IPS-15b (cell line): ENCODE data around the gene PSAT1.

Experiments used
- H3K27me3 ChIP-seq: one replicate; pipeline ENCODE4 v1.6.1; 2013; ENCODE audit warnings: low read length; ENCODE audit not compliant: control insufficient read depth, insufficient read depth
- H3K36me3 ChIP-seq: one replicate; pipeline ENCODE4 v1.6.1; 2013; ENCODE audit warnings: low read length; ENCODE audit not compliant: control insufficient read depth, insufficient read depth
- H3K4me1 ChIP-seq: one replicate; pipeline ENCODE4 v1.6.1; 2013; ENCODE audit warnings: mild to moderate bottlenecking, low read length; ENCODE audit not compliant: control insufficient read depth, insufficient read depth
- H3K4me3 ChIP-seq: one replicate; pipeline ENCODE4 v1.5.1; 2013; ENCODE audit warnings: low read depth, low read length
- H3K9ac ChIP-seq: one replicate; pipeline ENCODE4 v1.6.1; 2013; ENCODE audit warnings: low read depth, mild to moderate bottlenecking, low read length
- H3K9me3 ChIP-seq: one replicate; pipeline ENCODE4 v1.6.1; 2013; ENCODE audit warnings: mild to moderate bottlenecking, low read length; ENCODE audit not compliant: control insufficient read depth, insufficient read depth

PSAT1 gene

GRCh38 chr9:78358329-78359051, 61.6 kb downstream of the PSAT1 start:
- no peaks in the 10 kb centered on the region for H3K9me3 ChIP-seq
- no peak overlapping the region for H3K4me3 ChIP-seq
- H3K27me3 ChIP-seq = no peaks in the 10 kb centered on the region
- H3K4me1 ChIP-seq = no peaks in the 10 kb centered on the region
- peaks cover 4% of the 10 kb centered on the region for H3K36me3 ChIP-seq
- no peak overlapping the region for H3K9ac ChIP-seq

GRCh38 chr9:78363221-78363620, 66.3 kb downstream of the PSAT1 start:
- Histone ChIP-seq H3K4me3 (no peak overlapping the region), H3K4me1 (peaks cover 1% of the 10 kb centered on the region), H3K36me3 (peaks cover 3% of the 10 kb centered on the region), H3K9ac (no peak overlapping the region), H3K9me3 (no peaks in the 10 kb centered on the region), H3K27me3 (no peaks in the 10 kb centered on the region)

GRCh38 chr9:78365748-78366697, 69.1 kb downstream of the PSAT1 start:
- no peaks in the 10 kb centered on the region for H3K27me3 ChIP-seq
- no peak overlapping the region for H3K9ac ChIP-seq
- no peak overlapping the region for H3K4me3 ChIP-seq
- H3K4me1 ChIP-seq = peaks cover 4% of the 10 kb centered on the region
- H3K36me3 ChIP-seq = no peaks in the 10 kb centered on the region
- H3K9me3 ChIP-seq = no peaks in the 10 kb centered on the region

- no peaks in the 10 kb centered on the region for H3K27me3 ChIP-seq
- no peak overlapping the region for H3K4me3 ChIP-seq
- H3K9me3 ChIP-seq = no peaks in the 10 kb centered on the region
- peaks cover 4% of the 10 kb centered on the region for H3K4me1 ChIP-seq
- no peak overlapping the region for H3K9ac ChIP-seq
- H3K36me3 ChIP-seq = no peaks in the 10 kb centered on the region
These were observed 69.9 kb downstream of the PSAT1 start for GRCh38 chr9:78366827-78367226.

GRCh38 chr9:78368236-78368635, 71.3 kb downstream of the PSAT1 start:
- Histone ChIP-seq H3K27me3 (no peaks in the 10 kb centered on the region), H3K4me1 (peaks cover 4% of the 10 kb centered on the region), H3K4me3 (no peak overlapping the region), H3K9ac (no peak overlapping the region), H3K9me3 (no peaks in the 10 kb centered on the region), H3K36me3 (no peaks in the 10 kb centered on the region)

- H3K4me1 ChIP-seq = peaks cover 4% of the 10 kb centered on the region
- no peak overlapping the region for H3K4me3 ChIP-seq
- no peaks in the 10 kb centered on the region for H3K36me3 ChIP-seq
- H3K9ac ChIP-seq = no peak overlapping the region
- no peaks in the 10 kb centered on the region for H3K27me3 ChIP-seq
- no peaks in the 10 kb centered on the region for H3K9me3 ChIP-seq
These were observed 72.8 kb downstream of the PSAT1 start for GRCh38 chr9:78369639-78370219.

GRCh38 chr9:78370991-78371390, 74.1 kb downstream of the PSAT1 start:
- peaks cover 4% of the 10 kb centered on the region for H3K4me1 ChIP-seq
- H3K4me3 ChIP-seq = no peak overlapping the region
- H3K27me3 ChIP-seq = no peaks in the 10 kb centered on the region
- H3K9ac ChIP-seq = no peak overlapping the region
- H3K9me3 ChIP-seq = no peaks in the 10 kb centered on the region
- no peaks in the 10 kb centered on the region for H3K36me3 ChIP-seq

- H3K36me3 ChIP-seq = no peaks in the 10 kb centered on the region
- no peaks in the 10 kb centered on the region for H3K27me3 ChIP-seq
- no peaks in the 10 kb centered on the region for H3K9me3 ChIP-seq
- peaks cover 4% of the 10 kb centered on the region for H3K4me1 ChIP-seq
- no peak overlapping the region for H3K9ac ChIP-seq
- no peak overlapping the region for H3K4me3 ChIP-seq
These were observed 75.1 kb downstream of the PSAT1 start for GRCh38 chr9:78371981-78372380.
